Inferior parietal cortex (tissue), 1 donor: Measurements from ENCODE around the gene TMEM217.

Source experiments
- DNase-seq: peaks from one replicate; pipeline ENCODE4 v3.0.0-alpha.2; 2016; ENCODE audit errors: extremely low spot score

The TMEM217 gene

DNA sequence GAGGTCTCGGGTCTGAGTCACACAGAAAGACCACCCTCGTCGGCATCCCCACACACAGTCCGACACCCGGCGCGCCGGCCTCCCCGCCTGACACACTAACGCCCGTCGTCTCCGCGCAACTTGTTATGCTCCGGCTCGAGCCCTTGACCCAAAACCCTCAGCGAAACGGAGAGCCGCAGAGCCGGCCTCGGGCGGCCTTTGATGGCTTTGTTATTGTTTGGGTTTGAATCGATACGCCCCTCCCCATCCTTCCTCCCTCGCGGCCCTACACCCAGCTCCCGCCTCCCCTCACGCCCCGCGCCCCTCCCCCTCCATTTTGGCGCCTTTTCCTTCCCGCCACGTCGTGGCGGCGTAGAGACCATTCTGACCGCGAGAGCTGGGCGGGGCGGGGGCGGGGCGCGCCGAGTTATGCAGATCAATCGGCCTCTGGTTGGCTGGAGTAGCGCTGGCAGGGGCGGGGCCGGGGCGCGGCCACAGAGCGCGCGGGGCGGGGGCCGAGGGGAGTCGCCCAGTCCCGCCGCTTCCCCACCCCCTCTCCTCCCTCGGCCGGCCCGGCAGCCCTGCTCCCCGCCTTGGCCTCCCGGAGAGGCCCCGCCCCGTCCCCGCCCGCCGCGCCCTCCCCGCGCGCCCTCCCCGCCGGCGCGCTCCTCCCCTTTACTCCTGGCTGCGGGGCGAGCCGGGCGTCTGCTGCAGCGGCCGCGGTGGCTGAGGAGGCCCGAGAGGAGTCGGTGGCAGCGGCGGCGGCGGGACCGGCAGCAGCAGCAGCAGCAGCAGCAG is 88.3 kb downstream of the TMEM217 start, which contains the start of gene PIM1:
Gene PIM1 (plus strand): TSS at position 657 of the 777 bp plus-strand sequence. CDS start 424 bp downstream, outside the sequence.
- peak; percentile 81 for DNase-seq

GRCh38 chr6:37168811-37169495 is 89.0 kb downstream of the TMEM217 start:
- no peak for DNase-seq

- DNase-seq: no peak
These were observed 89.7 kb downstream of the TMEM217 start for GRCh38 chr6:37168163-37168758.

DNA sequence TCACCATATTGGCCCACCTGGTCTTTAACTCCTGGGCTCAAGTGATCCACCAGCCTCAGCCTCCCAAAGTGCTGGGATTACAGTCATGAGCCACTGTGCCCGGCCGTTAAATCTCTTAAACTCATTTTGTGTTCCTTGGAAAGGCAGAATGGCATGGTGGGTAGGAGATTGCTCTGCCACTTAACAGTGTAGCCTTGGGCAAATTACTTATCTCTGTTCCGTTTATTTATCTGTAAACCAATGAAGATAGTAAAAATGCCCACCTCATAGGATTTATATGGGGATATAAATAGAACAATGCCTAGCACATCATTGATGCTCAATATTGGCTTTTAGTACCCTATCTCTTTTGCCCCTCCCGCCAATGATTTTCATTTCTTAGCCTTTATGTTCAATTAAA is 95.2 kb downstream of the TMEM217 start:
- DNase-seq: no peak
